Measurements from ENCODE around the gene WSCD2.

WSCD2 gene

GRCh38 chr12:108156717-108157116 is 27.6 kb downstream of the WSCD2 start:
- no peak for DNase-seq (ENCODE audit: low read depth in 2 of 2, low spot score in 1 of 2)

GRCh38 chr12:108157870-108158459 is 28.9 kb downstream of the WSCD2 start:
- no peak for DNase-seq (ENCODE audit: low read depth in 2 of 2, low spot score in 1 of 2)

GRCh38 chr12:108162207-108162606 is 33.1 kb downstream of the WSCD2 start:
- no peak for DNase-seq (ENCODE audit: low read depth in 2 of 2, low spot score in 1 of 2)

GRCh38 chr12:108166505-108166904 is 37.4 kb downstream of the WSCD2 start:
- DNase-seq (ENCODE audit: low read depth in 2 of 2, low spot score in 1 of 2) = no peak

- no peak for DNase-seq (ENCODE audit: low read depth in 2 of 2, low spot score in 1 of 2)
These were observed 38.9 kb downstream of the WSCD2 start for GRCh38 chr12:108167974-108168373.

- no peak for DNase-seq (ENCODE audit: low read depth in 2 of 2, low spot score in 1 of 2)
These were observed 40.6 kb downstream of the WSCD2 start for GRCh38 chr12:108169708-108170107.

GRCh38 chr12:108170164-108170563 is 41.1 kb downstream of the WSCD2 start:
- DNase-seq (ENCODE audit: low read depth in 2 of 2, low spot score in 1 of 2) = no peak

- DNase-seq (ENCODE audit: low read depth in 2 of 2, low spot score in 1 of 2) = no peak
These were observed 42.9 kb downstream of the WSCD2 start for GRCh38 chr12:108172033-108172432.

GRCh38 chr12:108173160-108173559 is 44.1 kb downstream of the WSCD2 start:
- no peak for DNase-seq (ENCODE audit: low read depth in 2 of 2, low spot score in 1 of 2)

- DNase-seq (ENCODE audit: low read depth in 2 of 2, low spot score in 1 of 2) = no peak
These were observed 44.8 kb downstream of the WSCD2 start for GRCh38 chr12:108173892-108174291.

- no peak for DNase-seq (ENCODE audit: low read depth in 2 of 2, low spot score in 1 of 2)
These were observed 45.6 kb downstream of the WSCD2 start for GRCh38 chr12:108174641-108175040.

GRCh38 chr12:108175310-108175709 is 46.2 kb downstream of the WSCD2 start:
- no peak for DNase-seq (ENCODE audit: low read depth in 2 of 2, low spot score in 1 of 2)

- no peak for DNase-seq (ENCODE audit: low read depth in 2 of 2, low spot score in 1 of 2)
These were observed 47.2 kb downstream of the WSCD2 start for GRCh38 chr12:108176292-108176691.

- no peak for DNase-seq (ENCODE audit: low read depth in 2 of 2, low spot score in 1 of 2)
These were observed 48.0 kb downstream of the WSCD2 start for GRCh38 chr12:108177131-108177530.

- no peak for DNase-seq (ENCODE audit: low read depth in 2 of 2, low spot score in 1 of 2)
These were observed 50.2 kb downstream of the WSCD2 start for GRCh38 chr12:108179305-108179704.

- no peak for DNase-seq (ENCODE audit: low read depth in 2 of 2, low spot score in 1 of 2)
These were observed 51.4 kb downstream of the WSCD2 start for GRCh38 chr12:108180255-108181094.

GRCh38 chr12:108181095-108181454 is 52.0 kb downstream of the WSCD2 start:
- DNase-seq (ENCODE audit: low read depth in 2 of 2, low spot score in 1 of 2) = no peak

GRCh38 chr12:108182096-108182495 is 53.0 kb downstream of the WSCD2 start:
- DNase-seq (ENCODE audit: low read depth in 2 of 2, low spot score in 1 of 2) = no peak

- DNase-seq (ENCODE audit: low read depth in 2 of 2, low spot score in 1 of 2) = no peak
These were observed 55.9 kb downstream of the WSCD2 start for GRCh38 chr12:108185002-108185401.

- no peak for DNase-seq (ENCODE audit: low read depth in 2 of 2, low spot score in 1 of 2)
These were observed 58.7 kb downstream of the WSCD2 start for GRCh38 chr12:108187831-108188230.

GRCh38 chr12:108190529-108190928 is 61.4 kb downstream of the WSCD2 start:
- no peak for DNase-seq (ENCODE audit: low read depth in 2 of 2, low spot score in 1 of 2)

- no peak for DNase-seq (ENCODE audit: low read depth in 2 of 2, low spot score in 1 of 2)
These were observed 62.0 kb downstream of the WSCD2 start for GRCh38 chr12:108191086-108191485.

GRCh38 chr12:108191938-108192337 is 62.9 kb downstream of the WSCD2 start:
- no peak for DNase-seq (ENCODE audit: low read depth in 2 of 2, low spot score in 1 of 2)
